NCI-H146 treated with DMSO at 0.1 percent for 48 hours (cell line): ENCODE results near the gene CCDC194.
A peak's percentile ranks its signal among the peaks of the same experiment; 100 is the strongest.

Experiments used
- DNase-seq: peaks from one replicate; lab custom pipeline; 2025; ENCODE audit not compliant: unreplicated experiment; lab: John Stamatoyannopoulos, UW

Gene CCDC194

GRCh38 chr19:17406046-17406886 lies 12.3 kb upstream of the CCDC194 start:
- DNase-seq: no peak

GRCh38 chr19:17405250-17406045 lies 11.5 kb upstream of the CCDC194 start, which contains the start of gene BST2:
TSS of gene BST2 (minus strand) at chr19:17405630. CDS start at chr19:17405575, 55 bp downstream.
- no peak for DNase-seq

DNA sequence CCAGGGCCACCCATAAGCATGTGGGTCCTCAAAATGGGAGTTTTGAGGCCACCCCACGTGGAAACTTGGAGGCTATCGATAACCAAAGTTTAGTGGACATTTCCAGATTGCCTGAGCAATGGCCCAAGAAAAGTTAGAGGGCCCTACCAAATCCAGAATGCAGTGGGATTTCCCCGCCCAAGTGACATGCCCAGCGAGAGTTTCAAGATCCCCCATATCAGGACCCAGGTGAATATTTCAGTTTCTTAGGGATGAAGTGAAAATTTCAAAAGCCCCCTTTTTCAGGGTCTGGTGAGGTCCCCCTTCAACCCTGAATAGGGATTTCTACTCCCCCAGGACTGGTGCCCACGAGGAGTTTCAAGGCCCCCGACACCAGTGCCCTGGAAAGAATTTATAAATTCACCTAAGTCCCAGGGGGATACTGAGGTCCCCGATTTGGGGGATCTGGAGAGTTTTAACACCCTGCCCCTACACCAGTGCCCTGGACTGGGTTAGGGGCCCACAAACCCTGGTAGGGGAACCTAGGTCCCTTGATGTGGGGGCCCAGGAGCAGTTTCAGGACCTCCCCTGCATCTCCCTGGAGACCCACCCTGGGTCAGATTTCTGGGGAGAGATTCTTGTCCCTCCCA lies 10.7 kb upstream of the CCDC194 start:
- DNase-seq: no peak

DNA sequence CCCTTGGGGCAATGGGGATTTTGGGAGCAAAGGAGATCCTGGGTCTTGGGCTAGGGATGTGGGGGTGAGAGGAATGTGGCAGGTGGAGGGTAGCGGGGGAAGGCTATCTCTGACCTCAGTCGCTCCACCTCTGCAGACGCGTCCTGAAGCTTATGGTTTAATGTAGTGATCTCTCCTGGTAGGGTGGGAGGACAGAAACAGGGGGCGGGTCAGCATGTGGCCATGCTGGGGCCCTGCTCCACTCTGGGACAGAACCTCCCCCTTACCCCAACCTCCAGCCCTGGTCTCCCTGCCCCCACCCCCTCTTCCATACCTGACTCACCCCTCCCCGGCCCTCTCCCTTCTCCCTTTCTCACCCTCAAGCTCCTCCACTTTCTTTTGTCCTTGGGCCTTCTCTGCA lies 10.0 kb upstream of the CCDC194 start:
- DNase-seq: no peak

GRCh38 chr19:17402982-17403855 lies 9.2 kb upstream of the CCDC194 start:
- DNase-seq: peak; percentile 22

GRCh38 chr19:17401628-17402027 lies 7.6 kb upstream of the CCDC194 start:
- DNase-seq: no peak

GRCh38 chr19:17398902-17399527 lies 5.0 kb upstream of the CCDC194 start:
- no peak for DNase-seq

DNA sequence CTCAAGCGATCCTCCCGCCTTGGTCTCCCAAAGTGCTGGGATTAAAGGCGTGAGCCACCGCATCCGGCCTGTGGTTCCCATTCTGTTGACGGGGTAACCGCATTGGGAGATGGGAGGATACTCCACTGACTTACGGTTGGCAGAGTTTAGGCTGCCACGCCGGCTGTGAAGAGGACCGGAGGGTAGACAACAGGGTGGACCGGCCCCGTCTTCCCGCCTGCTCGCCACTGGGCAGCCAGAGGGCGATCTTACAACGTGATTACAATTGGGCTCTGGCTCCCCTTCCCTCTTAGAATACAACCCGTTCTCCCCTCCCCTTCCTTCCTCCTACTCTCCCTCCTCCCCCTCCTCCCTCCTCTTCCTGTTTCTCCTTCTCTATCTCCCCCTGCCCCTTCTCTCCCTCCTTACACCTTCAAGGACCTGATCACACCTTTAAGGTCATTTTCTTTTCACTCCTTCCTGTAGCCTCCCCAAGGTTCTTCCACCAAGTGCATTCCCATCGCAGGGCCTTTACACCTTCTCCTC lies 957 bp upstream of the CCDC194 start:
- peak; percentile 27 for DNase-seq

GRCh38 chr19:17393002-17393401 lies 994 bp downstream of the CCDC194 start:
- DNase-seq: no peak

DNA sequence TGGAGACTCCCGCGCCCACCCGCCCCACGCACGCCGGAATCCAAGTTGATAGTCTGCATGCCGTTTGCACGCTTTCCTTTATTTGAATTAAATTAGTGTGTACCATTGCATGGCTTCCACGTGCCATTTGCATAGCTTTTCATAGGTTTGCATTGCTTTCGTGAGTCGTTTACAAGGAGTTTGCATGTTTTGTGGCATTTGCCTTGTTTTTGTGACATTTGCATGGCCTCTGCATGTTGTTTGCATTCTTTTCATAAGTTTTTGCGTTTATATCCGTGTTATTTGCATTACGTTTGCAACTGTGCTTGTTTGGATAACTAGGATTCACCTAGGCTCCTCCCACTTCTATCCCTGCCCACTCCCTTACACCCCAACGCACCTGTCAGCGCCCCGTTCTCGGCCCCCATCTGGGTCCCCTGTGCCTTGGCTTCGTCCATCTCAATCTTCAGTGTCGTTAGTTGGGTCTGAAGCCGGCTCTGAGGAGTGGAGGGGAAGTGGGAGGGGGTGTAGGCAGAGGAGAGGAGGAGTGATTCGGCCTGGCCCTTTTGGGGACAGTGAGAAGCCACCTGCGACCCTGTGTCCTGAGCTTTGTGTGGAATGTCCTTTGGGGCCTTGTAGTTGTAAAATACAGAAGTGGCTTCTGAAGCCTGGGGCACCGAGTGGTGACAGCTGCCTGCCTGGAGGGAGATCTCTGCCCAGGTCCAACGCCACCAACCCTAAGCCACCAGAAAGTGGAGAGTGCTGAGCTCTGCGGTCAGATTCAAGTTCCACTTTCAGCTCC lies 2.4 kb downstream of the CCDC194 start:
- no peak for DNase-seq

- DNase-seq: peak; percentile 77
Measured at GRCh38 chr19:17390665-17391370, 3.2 kb downstream of the CCDC194 start.

GRCh38 chr19:17389957-17390664 lies 3.9 kb downstream of the CCDC194 start:
- DNase-seq: no peak

GRCh38 chr19:17389288-17389687 lies 4.7 kb downstream of the CCDC194 start:
- DNase-seq: no peak

- DNase-seq: peak; percentile 26
Measured at GRCh38 chr19:17385878-17386611, 8.0 kb downstream of the CCDC194 start.

DNA sequence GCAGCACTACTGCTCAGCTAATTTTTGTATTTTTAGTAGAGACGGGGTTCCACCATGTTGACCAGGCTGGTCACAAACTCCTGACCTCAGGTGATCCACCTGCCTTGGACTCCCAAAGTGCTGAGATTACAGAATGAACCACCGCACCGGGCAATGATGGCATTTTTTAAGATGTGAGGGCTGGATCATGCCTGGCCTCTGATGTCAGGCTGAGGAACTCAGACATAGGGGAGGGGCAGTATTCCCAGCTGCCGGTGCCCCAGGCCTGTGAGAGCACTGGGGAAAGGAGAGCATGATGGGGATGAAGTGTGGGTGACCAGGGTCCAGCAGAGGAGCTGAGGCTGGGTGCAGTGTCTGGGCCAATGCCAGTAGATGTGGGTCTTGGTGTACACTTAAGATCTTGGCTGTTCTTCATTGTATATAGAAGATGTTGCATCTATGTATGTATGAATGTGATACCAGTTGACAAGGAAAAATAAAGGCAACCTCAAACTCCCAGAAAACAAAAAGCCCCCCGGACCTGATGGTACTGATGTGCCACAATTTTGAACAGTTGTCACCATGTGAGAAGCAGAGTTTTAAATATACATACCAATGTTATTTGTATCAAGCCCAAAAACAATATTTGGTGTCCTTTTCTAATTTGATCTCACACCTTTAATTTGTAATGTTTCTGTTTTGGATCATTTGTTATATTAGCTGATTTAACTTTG lies 13.4 kb downstream of the CCDC194 start:
- DNase-seq: no peak

GRCh38 chr19:17379221-17379631 lies 14.8 kb downstream of the CCDC194 start:
- no peak for DNase-seq

- DNase-seq: no peak
Measured at GRCh38 chr19:17378271-17378670, 15.7 kb downstream of the CCDC194 start.
